ENCODE results near the gene GALNT18. TPM values are rescaled to one million over a fixed set of nuclear protein-coding genes. Genes with fewer than 3 reads are reported as not detected.

Gene GALNT18
- total and polyA plus RNA-seq, 2 donors (not counting 3 experiments of a cell fraction or from before 2014, with no cell fraction given), result 0.17 to 0.18 TPM

DNA sequence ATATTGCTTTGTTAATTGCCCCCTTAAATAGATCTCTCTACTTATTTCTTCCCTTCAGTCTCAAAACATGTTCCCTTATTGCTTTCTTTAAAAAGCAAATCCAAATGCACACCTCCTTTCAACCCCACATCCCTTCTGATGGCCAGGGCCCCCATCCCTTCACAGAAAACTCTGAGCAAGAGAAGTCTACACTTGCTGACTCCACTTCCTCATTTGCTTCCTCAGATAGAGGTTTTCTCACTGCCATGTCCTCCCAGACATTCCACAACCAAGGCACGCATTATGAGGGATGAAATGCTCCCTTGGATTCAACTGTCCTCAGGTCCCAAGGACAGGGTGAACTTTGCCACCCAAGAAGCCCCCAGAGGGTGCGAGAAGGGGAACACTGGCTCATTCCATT is 311.9 kb downstream of the GALNT18 start:
- Histone ChIP-seq H3K9ac (replicated peaks; ENCODE audit: extremely low read depth, insufficient read depth, low read length) (no peak overlapping the region), H3K27me3 (ENCODE audit: control insufficient read depth in 2 of 2, insufficient read depth in 2 of 2, low read length in 2 of 2) (no peaks in the 10 kb centered on the region), H3K27ac (ENCODE audit: insufficient read depth, low read depth, low read length) (no peak overlapping the region), H4K20me1 (replicated peaks; ENCODE audit: control insufficient read depth, extremely low read depth, insufficient read depth, low read length) (no peaks in the 10 kb centered on the region), H3K4me1 (ENCODE audit: control insufficient read depth, extremely low read depth, insufficient read depth, low read length) (no peaks in the 10 kb centered on the region), H3K36me3 (ENCODE audit: control insufficient read depth in 2 of 2, extremely low read depth in 1 of 2, insufficient read depth in 2 of 2, low read length in 2 of 2) (no peaks in the 10 kb centered on the region), H3K79me2 (ENCODE audit: control insufficient read depth, insufficient read depth, low read length) (no peaks in the 10 kb centered on the region), H2AFZ (ENCODE audit: low read depth, low read length) (no peak overlapping the region), H3K4me2 (ENCODE audit: insufficient read depth, low read length) (no peak overlapping the region), H3K9me3 (replicated peaks; ENCODE audit: control insufficient read depth, insufficient read depth, low read length) (no peaks in the 10 kb centered on the region), H3K9me1 (replicated peaks; ENCODE audit: control insufficient read depth, extremely low read depth, insufficient read depth, low read length) (no peaks in the 10 kb centered on the region), H3K4me3 (replicated peaks in 1 of 3; ENCODE audit: insufficient read depth in 1 of 3, low read depth in 1 of 3, low read length in 3 of 3) (no peak overlapping the region)
- no TSS peak for BruUV-seq (replicated peaks)
- intact Hi-C loops (cut with micrococcal nuclease), result no loop called here
- ChIA-PET POLR2A (no interaction called here), CTCF (no interaction called here)
- FAIRE-seq (no peak), DNase-seq (ENCODE audit: low read depth, low spot score) (no peak)
- dilution Hi-C loops (cut with MboI; ENCODE audit: extremely low pct_ligation_motif_present, low sequenced_read_pairs), result no loop called here
- TF ChIP-seq MYC (IDR thresholded peaks at IDR 0.05; ENCODE audit: low read depth, low read length) (no peak), POLR2A (IDR thresholded peaks at IDR 0.05; ENCODE audit: low read depth, low read length) (no peak), GATA2 (IDR thresholded peaks at IDR 0.05; ENCODE audit: insufficient read depth, insufficient read length, low read depth, low read length) (no peak), EZH2 (IDR thresholded peaks at IDR 0.05; ENCODE audit: borderline replicate concordance, low read depth, low read length, severe bottlenecking) (no peak), JUN (IDR thresholded peaks at IDR 0.05; ENCODE audit: borderline replicate concordance, insufficient read depth, insufficient read length, low read depth) (no peak), FOS (IDR thresholded peaks at IDR 0.05; ENCODE audit: borderline replicate concordance, insufficient read depth, low read length) (no peak), POLR2AphosphoS5 (IDR thresholded peaks at IDR 0.05; ENCODE audit: insufficient read depth, low read depth, low read length) (no peak)
- TF ChIP-seq, protein P1, sequence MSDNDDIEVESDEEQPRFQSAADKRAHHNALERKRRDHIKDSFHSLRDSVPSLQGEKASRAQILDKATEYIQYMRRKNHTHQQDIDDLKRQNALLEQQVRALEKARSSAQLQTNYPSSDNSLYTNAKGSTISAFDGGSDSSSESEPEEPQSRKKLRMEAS (IDR thresholded peaks at IDR 0.05; ENCODE audit: insufficient read depth, insufficient read length), result no peak
- TF ChIP-seq, protein P2, sequence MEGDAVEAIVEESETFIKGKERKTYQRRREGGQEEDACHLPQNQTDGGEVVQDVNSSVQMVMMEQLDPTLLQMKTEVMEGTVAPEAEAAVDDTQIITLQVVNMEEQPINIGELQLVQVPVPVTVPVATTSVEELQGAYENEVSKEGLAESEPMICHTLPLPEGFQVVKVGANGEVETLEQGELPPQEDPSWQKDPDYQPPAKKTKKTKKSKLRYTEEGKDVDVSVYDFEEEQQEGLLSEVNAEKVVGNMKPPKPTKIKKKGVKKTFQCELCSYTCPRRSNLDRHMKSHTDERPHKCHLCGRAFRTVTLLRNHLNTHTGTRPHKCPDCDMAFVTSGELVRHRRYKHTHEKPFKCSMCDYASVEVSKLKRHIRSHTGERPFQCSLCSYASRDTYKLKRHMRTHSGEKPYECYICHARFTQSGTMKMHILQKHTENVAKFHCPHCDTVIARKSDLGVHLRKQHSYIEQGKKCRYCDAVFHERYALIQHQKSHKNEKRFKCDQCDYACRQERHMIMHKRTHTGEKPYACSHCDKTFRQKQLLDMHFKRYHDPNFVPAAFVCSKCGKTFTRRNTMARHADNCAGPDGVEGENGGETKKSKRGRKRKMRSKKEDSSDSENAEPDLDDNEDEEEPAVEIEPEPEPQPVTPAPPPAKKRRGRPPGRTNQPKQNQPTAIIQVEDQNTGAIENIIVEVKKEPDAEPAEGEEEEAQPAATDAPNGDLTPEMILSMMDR (IDR thresholded peaks at IDR 0.05; ENCODE audit: extremely low read depth in 1 of 2, insufficient read depth in 1 of 2, low read depth in 1 of 2, low read length in 2 of 2), result no peak

All from endothelial cell of umbilical vein (primary cell).